MM.1S (cell line): ENCODE measurements around the gene QARS1.
A peak's percentile ranks its signal among the peaks of the same experiment; 100 is the strongest.

Experiments used
- DNase-seq: peaks from one replicate; pipeline ENCODE4 v3.0.0-alpha.2; 2015
- H2AFZ ChIP-seq: fragments of 300-600 bp; sonication (generic); 2 replicates; pipeline ENCODE4 v1.6.0; 2016; ENCODE audit warnings: antibody characterized with exemption, low read length
- H3F3A ChIP-seq: fragments of 300-600 bp; sonication (generic); 2 replicates; pipeline ENCODE4 v1.6.1; 2016; ENCODE audit warnings: mild to moderate bottlenecking, antibody characterized with exemption, low read length, moderate library complexity, mixed read lengths; ENCODE audit not compliant: insufficient read depth
- H3K27ac ChIP-seq: fragments of 300-600 bp; sonication (generic); 2 replicates; pipeline ENCODE4 v1.5.1; 2016; ENCODE audit warnings: mild to moderate bottlenecking, low read length
- H3K27me3 ChIP-seq: fragments of 300-600 bp; sonication (generic); replicated peaks from 2 replicates; pipeline ENCODE4 v1.6.0; 2016; ENCODE audit warnings: low read length; ENCODE audit not compliant: insufficient read depth
- H3K36me3 ChIP-seq: fragments of 300-600 bp; sonication (generic); replicated peaks from 2 replicates; pipeline ENCODE4 v1.6.1; 2016; ENCODE audit warnings: mild to moderate bottlenecking, low read length, mixed read lengths; ENCODE audit not compliant: insufficient read depth
- H3K4me1 ChIP-seq: fragments of 300-600 bp; sonication (generic); 2 replicates; pipeline ENCODE4 v1.6.1; 2016; ENCODE audit warnings: low read length, mixed read lengths
- H3K4me2 ChIP-seq: fragments of 300-600 bp; sonication (generic); 2 replicates; pipeline ENCODE4 v1.6.0; 2016; ENCODE audit warnings: low read depth, low read length
- H3K4me3 ChIP-seq: fragments of 300-600 bp; sonication (generic); 2 replicates; pipeline ENCODE4 v1.5.1; 2016; ENCODE audit warnings: low read length, mixed read lengths
- H3K79me2 ChIP-seq: fragments of 300-600 bp; sonication (generic); 2 replicates; pipeline ENCODE4 v1.6.1; 2016; ENCODE audit warnings: mixed run types, low read length, mixed read lengths
- H3K9ac ChIP-seq: fragments of 300-600 bp; sonication (generic); 2 replicates; pipeline ENCODE4 v1.6.1; 2016; ENCODE audit warnings: low read length, mixed read lengths
- H3K9me2 ChIP-seq: fragments of 300-600 bp; sonication (generic); replicated peaks from 2 replicates; pipeline ENCODE4 v1.6.1; 2016; ENCODE audit warnings: mild to moderate bottlenecking, low read length, mixed read lengths; ENCODE audit not compliant: insufficient read depth
- H3K9me3 ChIP-seq: fragments of 300-600 bp; sonication (generic); replicated peaks from 2 replicates; pipeline ENCODE4 v1.6.1; 2016; ENCODE audit warnings: mild to moderate bottlenecking, low read length, mixed read lengths; ENCODE audit not compliant: insufficient read depth
- H4K20me1 ChIP-seq: fragments of 300-600 bp; sonication (generic); 2 replicates; pipeline ENCODE4 v1.6.1; 2016; ENCODE audit warnings: mild to moderate bottlenecking, low read length, moderate library complexity, mixed read lengths; ENCODE audit not compliant: insufficient read depth
- EZH2 ChIP-seq: fragments of 300-600 bp; sonication (generic); optimal IDR thresholded peaks from 2 replicates; pipeline ENCODE3; 2017; ENCODE audit warnings: low read depth, mild to moderate bottlenecking, antibody characterized with exemption, low read length, mixed read lengths
- EZH2phosphoT487 ChIP-seq: fragments of 300-600 bp; sonication (generic); IDR thresholded peaks from 2 replicates; pipeline ENCODE4 v1.6.1; 2018; ENCODE audit warnings: antibody characterized with exemption, low read length
- TF ChIP-seq, protein P1 (sequence below): fragments of 300-600 bp; sonication (generic); IDR thresholded peaks from 2 replicates; pipeline ENCODE4 v1.5.1; 2016; ENCODE audit warnings: antibody characterized with exemption, low read length, mixed read lengths

The QARS1 gene

DNA sequence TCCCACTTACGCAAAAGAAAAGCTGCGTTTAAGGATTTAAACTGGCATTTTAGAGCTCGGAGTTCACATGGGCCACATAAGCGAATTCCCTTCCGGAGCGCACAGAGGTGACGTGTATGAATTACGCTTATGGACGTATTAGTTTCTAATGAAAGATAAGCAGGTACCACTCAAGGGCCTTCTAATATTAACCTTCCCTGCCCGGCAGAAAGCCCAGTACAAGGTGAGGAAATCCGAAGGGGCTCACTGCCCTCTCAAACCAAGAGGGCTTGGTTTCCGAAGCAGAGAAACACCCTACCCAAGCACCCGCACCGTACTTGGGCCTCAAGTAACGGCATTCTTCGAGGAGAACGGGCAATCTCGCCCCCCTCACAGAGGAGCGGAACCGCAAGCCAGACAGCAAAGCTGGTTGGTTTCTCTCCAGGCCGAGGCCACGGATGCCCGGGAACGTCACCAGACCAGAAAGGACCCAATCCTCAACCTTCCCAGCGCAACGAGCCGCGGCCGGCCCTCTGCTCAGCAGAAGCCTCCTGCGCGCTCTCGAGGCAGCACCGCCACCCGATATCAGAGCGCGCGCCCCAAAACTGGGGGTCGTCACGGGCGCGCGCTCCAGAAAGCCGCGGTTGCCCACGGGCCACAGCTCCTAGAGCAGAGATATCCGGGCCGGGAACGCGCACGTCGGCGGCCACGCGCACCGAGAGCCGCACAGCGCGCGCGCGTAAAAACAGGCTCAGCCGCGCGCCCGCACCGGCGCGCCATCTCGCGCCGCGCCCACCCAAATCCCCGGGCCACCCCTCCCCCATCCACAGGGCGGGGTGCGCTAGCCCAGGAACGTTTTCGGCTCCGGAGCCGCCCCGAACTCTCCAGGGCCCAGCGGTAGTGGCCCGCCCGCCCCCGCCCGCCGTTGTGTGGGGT, 11.4 kb downstream of the QARS1 start:
- H3K4me1 ChIP-seq, result peaks cover 4% of the 10 kb centered on the region
- peak; percentile 74 for DNase-seq
- H3K9me2 ChIP-seq, result no peaks in the 10 kb centered on the region
- H3K4me2 ChIP-seq, result peak overlapping the region; percentile 89
- peaks cover 25% of the 10 kb centered on the region for H3F3A ChIP-seq
- peaks cover 6% of the 10 kb centered on the region for H4K20me1 ChIP-seq
- peaks cover 52% of the 10 kb centered on the region for H3K79me2 ChIP-seq
- peak overlapping the region; percentile 30; the same call in 1 of the 2 replicates for H2AFZ ChIP-seq
- TF ChIP-seq EZH2phosphoT487 (no peak), EZH2 (no peak)
- TF ChIP-seq, protein P1, sequence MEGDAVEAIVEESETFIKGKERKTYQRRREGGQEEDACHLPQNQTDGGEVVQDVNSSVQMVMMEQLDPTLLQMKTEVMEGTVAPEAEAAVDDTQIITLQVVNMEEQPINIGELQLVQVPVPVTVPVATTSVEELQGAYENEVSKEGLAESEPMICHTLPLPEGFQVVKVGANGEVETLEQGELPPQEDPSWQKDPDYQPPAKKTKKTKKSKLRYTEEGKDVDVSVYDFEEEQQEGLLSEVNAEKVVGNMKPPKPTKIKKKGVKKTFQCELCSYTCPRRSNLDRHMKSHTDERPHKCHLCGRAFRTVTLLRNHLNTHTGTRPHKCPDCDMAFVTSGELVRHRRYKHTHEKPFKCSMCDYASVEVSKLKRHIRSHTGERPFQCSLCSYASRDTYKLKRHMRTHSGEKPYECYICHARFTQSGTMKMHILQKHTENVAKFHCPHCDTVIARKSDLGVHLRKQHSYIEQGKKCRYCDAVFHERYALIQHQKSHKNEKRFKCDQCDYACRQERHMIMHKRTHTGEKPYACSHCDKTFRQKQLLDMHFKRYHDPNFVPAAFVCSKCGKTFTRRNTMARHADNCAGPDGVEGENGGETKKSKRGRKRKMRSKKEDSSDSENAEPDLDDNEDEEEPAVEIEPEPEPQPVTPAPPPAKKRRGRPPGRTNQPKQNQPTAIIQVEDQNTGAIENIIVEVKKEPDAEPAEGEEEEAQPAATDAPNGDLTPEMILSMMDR, result no peak
- peak overlapping the region; percentile 90 for H3K9ac ChIP-seq
- no peaks in the 10 kb centered on the region for H3K9me3 ChIP-seq
- peak overlapping the region; percentile 97 for H3K4me3 ChIP-seq
- H3K36me3 ChIP-seq, result peaks cover 5% of the 10 kb centered on the region; the same call in 1 of the 2 replicates
- H3K27ac ChIP-seq, result peak overlapping the region; percentile 90
- H3K27me3 ChIP-seq, result no peaks in the 10 kb centered on the region

DNA sequence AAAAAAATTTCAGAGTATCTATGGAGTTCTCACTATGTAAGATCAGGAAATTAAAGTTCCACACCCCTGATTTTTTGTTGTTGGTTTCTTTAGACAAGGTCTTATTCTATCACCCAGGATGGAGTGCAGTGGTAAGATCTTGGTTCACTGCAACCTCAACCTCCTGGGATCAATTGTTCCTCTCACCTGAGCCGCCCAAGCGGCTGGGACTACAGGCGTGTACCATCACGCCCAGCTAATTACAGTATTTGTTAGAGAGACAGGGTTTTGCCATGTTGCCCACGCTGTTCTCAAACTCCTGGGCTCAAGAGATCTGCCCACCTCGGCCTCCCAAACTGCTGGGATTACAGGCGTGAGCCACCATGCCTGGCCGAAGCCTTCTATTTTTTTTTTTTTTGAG, 23.1 kb downstream of the QARS1 start:
- TF ChIP-seq, protein P1, result no peak
- no peak for TF ChIP-seq EZH2phosphoT487
- Histone ChIP-seq H3K9me3 (no peaks in the 10 kb centered on the region), H3K36me3 (no peaks in the 10 kb centered on the region; the same call in 1 of the 2 replicates), H3K27ac (no peak overlapping the region), H4K20me1 (peaks cover 6% of the 10 kb centered on the region; the same call in 1 of the 2 replicates), H3K9me2 (no peaks in the 10 kb centered on the region), H3K27me3 (no peaks in the 10 kb centered on the region), H3K4me1 (no peaks in the 10 kb centered on the region), H3K4me3 (no peak overlapping the region), H3F3A (no peaks in the 10 kb centered on the region), H2AFZ (no peak overlapping the region), H3K4me2 (no peak overlapping the region), H3K79me2 (peaks cover 92% of the 10 kb centered on the region), H3K9ac (no peak overlapping the region)
- DNase-seq, result no peak

GRCh38 chr3:49079270-49079669, 25.3 kb downstream of the QARS1 start:
- Histone ChIP-seq H3K36me3 (no peaks in the 10 kb centered on the region; the same call in 1 of the 2 replicates), H3K9me3 (no peaks in the 10 kb centered on the region), H3K4me3 (no peak overlapping the region), H3F3A (no peaks in the 10 kb centered on the region), H3K9me2 (no peaks in the 10 kb centered on the region), H3K4me2 (no peak overlapping the region), H4K20me1 (peaks cover 6% of the 10 kb centered on the region; the same call in 1 of the 2 replicates), H2AFZ (no peak overlapping the region), H3K9ac (no peak overlapping the region), H3K27me3 (no peaks in the 10 kb centered on the region), H3K79me2 (peaks cover 76% of the 10 kb centered on the region), H3K4me1 (no peaks in the 10 kb centered on the region), H3K27ac (no peak overlapping the region)
- TF ChIP-seq, protein P1, result no peak
- no peak for TF ChIP-seq EZH2phosphoT487
- no peak for TF ChIP-seq EZH2
- DNase-seq, result no peak
